Stimulated activated CD4-positive, alpha-beta T cell treated with anti-CD3 and anti-CD28 coated beads, Interleukin-12 subunit alpha, Interleukin-12 subunit beta, amount 100 ng/mL, for 4 hours (primary cell): ENCODE data around the gene FOSL1.

ENCODE experiments used
- DNase-seq: peaks from one replicate; pipeline ENCODE4 v3.0.0-alpha.2; 2020

FOSL1 gene

GRCh38 chr11:65900125-65900898 is at the start of gene FOSL1:
Gene FOSL1, minus strand, starts transcription at chr11:65900388. Its CDS starts 49 bp downstream, at chr11:65900339.
- peak; percentile 94 for DNase-seq

GRCh38 chr11:65947603-65948125 is 47.5 kb upstream of the FOSL1 start:
- no peak for DNase-seq

- DNase-seq = no peak
Observed at GRCh38 chr11:65947133-65947532, 46.9 kb upstream of the FOSL1 start.

- DNase-seq = no peak
Observed at GRCh38 chr11:65946655-65947054, 46.5 kb upstream of the FOSL1 start.

- no peak for DNase-seq
Observed at GRCh38 chr11:65945941-65946558, 45.9 kb upstream of the FOSL1 start.

GRCh38 chr11:65945430-65945911 is 45.3 kb upstream of the FOSL1 start, which contains the start of gene TSGA10IP:
Gene TSGA10IP, plus strand, starts transcription at chr11:65945480. Its CDS starts 196 bp downstream, at chr11:65945676.
- no peak for DNase-seq

- DNase-seq = no peak
Observed at GRCh38 chr11:65944767-65945166, 44.6 kb upstream of the FOSL1 start.

- no peak for DNase-seq
Observed at GRCh38 chr11:65944191-65944590, 44.0 kb upstream of the FOSL1 start.

GRCh38 chr11:65942531-65942930 is 42.3 kb upstream of the FOSL1 start:
- DNase-seq = no peak

GRCh38 chr11:65941720-65942310 is 41.6 kb upstream of the FOSL1 start:
- DNase-seq = no peak

- no peak for DNase-seq
Observed at GRCh38 chr11:65937766-65938165, 37.6 kb upstream of the FOSL1 start.

- DNase-seq = no peak
Observed at GRCh38 chr11:65934014-65934413, 33.8 kb upstream of the FOSL1 start.

GRCh38 chr11:65932558-65932919 is 32.4 kb upstream of the FOSL1 start:
- DNase-seq = no peak

- no peak for DNase-seq
Observed at GRCh38 chr11:65931773-65932557, 31.8 kb upstream of the FOSL1 start.

GRCh38 chr11:65928667-65929066 is 28.5 kb upstream of the FOSL1 start:
- DNase-seq = no peak

- peak; percentile 52 for DNase-seq
Observed at GRCh38 chr11:65927904-65928397, 27.8 kb upstream of the FOSL1 start.

GRCh38 chr11:65925397-65925796 is 25.2 kb upstream of the FOSL1 start:
- no peak for DNase-seq

- no peak for DNase-seq
Observed at GRCh38 chr11:65922565-65922964, 22.4 kb upstream of the FOSL1 start.

- no peak for DNase-seq
Observed at GRCh38 chr11:65921876-65922275, 21.7 kb upstream of the FOSL1 start.

GRCh38 chr11:65921033-65921555 is 20.9 kb upstream of the FOSL1 start:
- no peak for DNase-seq

GRCh38 chr11:65920372-65920802 is 20.2 kb upstream of the FOSL1 start:
- DNase-seq = no peak
